ENCODE data around the gene MPG.

DNA sequence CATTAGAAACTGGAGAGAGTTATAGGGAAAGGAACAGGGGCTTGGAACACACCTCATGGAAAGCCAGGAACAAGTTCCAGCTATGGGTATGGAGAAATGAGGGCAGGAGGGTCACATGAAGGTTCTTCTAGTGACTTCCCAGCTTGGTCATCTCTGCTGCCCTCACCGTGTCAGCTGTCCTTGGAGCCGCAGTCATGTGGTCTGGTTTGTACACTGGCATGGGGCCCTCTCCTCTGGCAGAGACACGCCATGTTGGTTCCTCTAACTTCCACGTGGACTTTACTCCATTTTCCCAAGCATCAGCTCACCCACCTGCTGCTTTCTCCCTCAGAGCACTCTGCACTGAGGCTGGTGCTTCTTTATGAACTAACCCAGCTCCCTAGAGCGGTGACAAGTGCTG lies 26.3 kb downstream of the MPG start:
- TF ChIP-seq CEBPB (IDR thresholded peaks at IDR 0.05): no peak
- no peak for TF ChIP-seq EGR1 (IDR thresholded peaks at IDR 0.05)
- no peak for TF ChIP-seq TAF1 (IDR thresholded peaks at IDR 0.05; ENCODE audit: low read depth)
- no peak for TF ChIP-seq EP300 (IDR thresholded peaks at IDR 0.05; ENCODE audit: borderline replicate concordance)
- no peak for TF ChIP-seq FOXM1 (IDR thresholded peaks at IDR 0.05; ENCODE audit: borderline replicate concordance, low read depth)
- TF ChIP-seq, protein P1, sequence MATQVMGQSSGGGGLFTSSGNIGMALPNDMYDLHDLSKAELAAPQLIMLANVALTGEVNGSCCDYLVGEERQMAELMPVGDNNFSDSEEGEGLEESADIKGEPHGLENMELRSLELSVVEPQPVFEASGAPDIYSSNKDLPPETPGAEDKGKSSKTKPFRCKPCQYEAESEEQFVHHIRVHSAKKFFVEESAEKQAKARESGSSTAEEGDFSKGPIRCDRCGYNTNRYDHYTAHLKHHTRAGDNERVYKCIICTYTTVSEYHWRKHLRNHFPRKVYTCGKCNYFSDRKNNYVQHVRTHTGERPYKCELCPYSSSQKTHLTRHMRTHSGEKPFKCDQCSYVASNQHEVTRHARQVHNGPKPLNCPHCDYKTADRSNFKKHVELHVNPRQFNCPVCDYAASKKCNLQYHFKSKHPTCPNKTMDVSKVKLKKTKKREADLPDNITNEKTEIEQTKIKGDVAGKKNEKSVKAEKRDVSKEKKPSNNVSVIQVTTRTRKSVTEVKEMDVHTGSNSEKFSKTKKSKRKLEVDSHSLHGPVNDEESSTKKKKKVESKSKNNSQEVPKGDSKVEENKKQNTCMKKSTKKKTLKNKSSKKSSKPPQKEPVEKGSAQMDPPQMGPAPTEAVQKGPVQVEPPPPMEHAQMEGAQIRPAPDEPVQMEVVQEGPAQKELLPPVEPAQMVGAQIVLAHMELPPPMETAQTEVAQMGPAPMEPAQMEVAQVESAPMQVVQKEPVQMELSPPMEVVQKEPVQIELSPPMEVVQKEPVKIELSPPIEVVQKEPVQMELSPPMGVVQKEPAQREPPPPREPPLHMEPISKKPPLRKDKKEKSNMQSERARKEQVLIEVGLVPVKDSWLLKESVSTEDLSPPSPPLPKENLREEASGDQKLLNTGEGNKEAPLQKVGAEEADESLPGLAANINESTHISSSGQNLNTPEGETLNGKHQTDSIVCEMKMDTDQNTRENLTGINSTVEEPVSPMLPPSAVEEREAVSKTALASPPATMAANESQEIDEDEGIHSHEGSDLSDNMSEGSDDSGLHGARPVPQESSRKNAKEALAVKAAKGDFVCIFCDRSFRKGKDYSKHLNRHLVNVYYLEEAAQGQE (IDR thresholded peaks at IDR 0.05; ENCODE audit: low read depth): no peak
- no peak for TF ChIP-seq ZBTB7A (IDR thresholded peaks at IDR 0.05; ENCODE audit: low read depth)
- TF ChIP-seq TEAD4 (IDR thresholded peaks at IDR 0.05): no peak

Data from Ishikawa (cell line).